KBM-7 (cell line): ENCODE measurements around the gene ERN1.

Experiments
- DNase-seq: peaks from one replicate; pipeline ENCODE4 v3.0.0-alpha.2; 2015
- in situ Hi-C: fragments of 300-500 bp; cut with MboI; formaldehyde crosslinking; loops from 2 replicates; pipeline ENCODE4 v1.14.3; 2020; ENCODE audit warnings: low sequenced_read_pairs, low pct_unique_long_range_greater_than_20kb, mixed read lengths

The ERN1 gene

GRCh38 chr17:64003526-64004121 lies 126.3 kb downstream of the ERN1 start:
- in situ Hi-C loops = no loop called here
- DNase-seq = no peak

- in situ Hi-C loops = no loop called here
- DNase-seq = no peak
Observed at GRCh38 chr17:64002658-64003525, 127.1 kb downstream of the ERN1 start.

GRCh38 chr17:64001763-64002529 lies 128.0 kb downstream of the ERN1 start:
- no peak for DNase-seq
- in situ Hi-C loops = no loop called here

GRCh38 chr17:64001091-64001579 lies 128.8 kb downstream of the ERN1 start:
- DNase-seq = no peak
- in situ Hi-C loops = no loop called here

- no peak for DNase-seq
- in situ Hi-C loops = no loop called here
Observed at GRCh38 chr17:63999680-64000531, 130.0 kb downstream of the ERN1 start.

- no peak for DNase-seq
- in situ Hi-C loops = no loop called here
Observed at GRCh38 chr17:63998721-63999679, 130.9 kb downstream of the ERN1 start.

- in situ Hi-C loops = no loop called here
- DNase-seq = peak; percentile 64
Observed at GRCh38 chr17:63998050-63998720, 131.8 kb downstream of the ERN1 start, which contains the start of gene PRR29. Gene PRR29, plus strand, starts transcription at chr17:63998351. Its CDS starts 14 bp downstream, at chr17:63998365.

GRCh38 chr17:63997341-63998048 lies 132.4 kb downstream of the ERN1 start:
- no peak for DNase-seq
- in situ Hi-C loops = no loop called here

- DNase-seq = no peak
- in situ Hi-C loops = no loop called here
Observed at GRCh38 chr17:63996430-63997182, 133.3 kb downstream of the ERN1 start.

- in situ Hi-C loops = no loop called here
- no peak for DNase-seq
Observed at GRCh38 chr17:63995626-63996025, 134.3 kb downstream of the ERN1 start.

GRCh38 chr17:63993368-63993985 lies 136.5 kb downstream of the ERN1 start:
- in situ Hi-C loops = no loop called here
- no peak for DNase-seq

GRCh38 chr17:63991611-63992010 lies 138.3 kb downstream of the ERN1 start:
- in situ Hi-C loops = no loop called here
- DNase-seq = no peak

GRCh38 chr17:63989622-63990345 lies 140.2 kb downstream of the ERN1 start:
- in situ Hi-C loops = no loop called here
- DNase-seq = no peak
